ENCODE data around the gene CCDC154.
A peak's percentile ranks its signal among the peaks of the same experiment; 100 is the strongest.
"Not testable (repeated sequence)": the region's sequence is repeated elsewhere in the genome, so short reads cannot be mapped to it uniquely, and the experiment has no call there.

CCDC154 gene

GRCh38 chr16:1443980-1444729, at the start of gene CCDC154:
CCDC154 (minus strand) TSS chr16:1444556; CDS start chr16:1444322, 234 bp downstream.
- no peak for DNase-seq (ENCODE audit: low read depth)

GRCh38 chr16:1493746-1494094, 49.4 kb upstream of the CCDC154 start:
- no peak for DNase-seq (ENCODE audit: low read depth)

GRCh38 chr16:1492923-1493745, 48.8 kb upstream of the CCDC154 start, which contains the start of gene TELO2:
TELO2 (plus strand) TSS chr16:1493360; CDS start chr16:1494282, 922 bp downstream.
- DNase-seq (ENCODE audit: low read depth): peak; percentile 80

- no peak for DNase-seq (ENCODE audit: low read depth)
Observed at GRCh38 chr16:1492082-1492922, 47.9 kb upstream of the CCDC154 start.

- DNase-seq (ENCODE audit: low read depth): no peak
Observed at GRCh38 chr16:1491327-1491726, 47.0 kb upstream of the CCDC154 start.

- no peak for DNase-seq (ENCODE audit: low read depth)
Observed at GRCh38 chr16:1489077-1489476, 44.7 kb upstream of the CCDC154 start.

GRCh38 chr16:1488619-1489018, 44.3 kb upstream of the CCDC154 start, which contains the start of gene PTX4:
PTX4 (minus strand) TSS chr16:1488944; CDS start chr16:1488909, 35 bp downstream.
- no peak for DNase-seq (ENCODE audit: low read depth)

GRCh38 chr16:1488054-1488601, 43.8 kb upstream of the CCDC154 start:
- DNase-seq (ENCODE audit: low read depth): no peak

GRCh38 chr16:1487395-1488053, 43.2 kb upstream of the CCDC154 start:
- no peak for DNase-seq (ENCODE audit: low read depth)

- DNase-seq (ENCODE audit: low read depth): no peak
Observed at GRCh38 chr16:1486551-1487390, 42.4 kb upstream of the CCDC154 start.

- no peak for DNase-seq (ENCODE audit: low read depth)
Observed at GRCh38 chr16:1485847-1486496, 41.6 kb upstream of the CCDC154 start.

- DNase-seq (ENCODE audit: low read depth): no peak
Observed at GRCh38 chr16:1481906-1482835, 37.8 kb upstream of the CCDC154 start.

GRCh38 chr16:1478937-1479336, 34.6 kb upstream of the CCDC154 start:
- not testable (repeated sequence) for DNase-seq (ENCODE audit: low read depth)

GRCh38 chr16:1477033-1477432, 32.7 kb upstream of the CCDC154 start:
- DNase-seq (ENCODE audit: low read depth): no peak

GRCh38 chr16:1475552-1476114, 31.3 kb upstream of the CCDC154 start:
- no peak for DNase-seq (ENCODE audit: low read depth)

- peak; percentile 88 for DNase-seq (ENCODE audit: low read depth)
Observed at GRCh38 chr16:1474796-1475551, 30.6 kb upstream of the CCDC154 start, which contains the start of gene CLCN7. CLCN7 (minus strand) TSS chr16:1475028; CDS start chr16:1474974, 54 bp downstream.

GRCh38 chr16:1474082-1474795, 29.9 kb upstream of the CCDC154 start:
- DNase-seq (ENCODE audit: low read depth): no peak

All from activated T-cell treated with anti-CD3 and anti-CD28 coated beads for 24 hours (primary cell).